ENCODE measurements around the gene NPL.

DNA sequence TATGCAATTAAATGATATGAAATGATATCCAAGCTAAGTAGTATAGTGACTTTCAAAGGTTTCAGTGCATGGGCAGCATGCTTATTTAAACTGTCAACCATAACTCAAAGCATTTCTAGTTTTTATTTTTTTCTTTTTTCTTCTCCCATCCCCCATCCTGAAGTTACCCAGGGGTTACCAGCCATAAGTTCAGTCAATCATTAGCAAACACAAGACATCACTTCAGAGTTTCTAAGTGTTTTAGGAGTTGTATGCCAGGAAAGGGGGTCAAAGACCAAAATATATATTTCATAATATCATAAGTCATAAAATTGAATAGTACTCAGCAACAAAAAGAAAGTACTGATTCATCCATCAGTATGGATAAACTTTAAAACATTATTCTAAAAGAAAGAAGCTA is 78.3 kb downstream of the NPL start:
- TF ChIP-seq EZH2phosphoT487 (IDR thresholded peaks at IDR 0.05; ENCODE audit: low read depth) = no peak
- TF ChIP-seq, protein P1, sequence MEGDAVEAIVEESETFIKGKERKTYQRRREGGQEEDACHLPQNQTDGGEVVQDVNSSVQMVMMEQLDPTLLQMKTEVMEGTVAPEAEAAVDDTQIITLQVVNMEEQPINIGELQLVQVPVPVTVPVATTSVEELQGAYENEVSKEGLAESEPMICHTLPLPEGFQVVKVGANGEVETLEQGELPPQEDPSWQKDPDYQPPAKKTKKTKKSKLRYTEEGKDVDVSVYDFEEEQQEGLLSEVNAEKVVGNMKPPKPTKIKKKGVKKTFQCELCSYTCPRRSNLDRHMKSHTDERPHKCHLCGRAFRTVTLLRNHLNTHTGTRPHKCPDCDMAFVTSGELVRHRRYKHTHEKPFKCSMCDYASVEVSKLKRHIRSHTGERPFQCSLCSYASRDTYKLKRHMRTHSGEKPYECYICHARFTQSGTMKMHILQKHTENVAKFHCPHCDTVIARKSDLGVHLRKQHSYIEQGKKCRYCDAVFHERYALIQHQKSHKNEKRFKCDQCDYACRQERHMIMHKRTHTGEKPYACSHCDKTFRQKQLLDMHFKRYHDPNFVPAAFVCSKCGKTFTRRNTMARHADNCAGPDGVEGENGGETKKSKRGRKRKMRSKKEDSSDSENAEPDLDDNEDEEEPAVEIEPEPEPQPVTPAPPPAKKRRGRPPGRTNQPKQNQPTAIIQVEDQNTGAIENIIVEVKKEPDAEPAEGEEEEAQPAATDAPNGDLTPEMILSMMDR (IDR thresholded peaks at IDR 0.05; ENCODE audit: low read depth, low read length) = no peak

Measured in OCI-LY3 (cell line).